UCSD-AML1 (cell line): Measurements from ENCODE around the gene NBEAL1.
"Not testable (repeated sequence)": the region's sequence is repeated elsewhere in the genome, so short reads cannot be mapped to it uniquely, and the experiment has no call there.

ENCODE experiments used
- DNase-seq: peaks from one replicate; lab custom pipeline; 2025; ENCODE audit not compliant: unreplicated experiment; lab: John Stamatoyannopoulos, UW

NBEAL1 gene

DNA sequence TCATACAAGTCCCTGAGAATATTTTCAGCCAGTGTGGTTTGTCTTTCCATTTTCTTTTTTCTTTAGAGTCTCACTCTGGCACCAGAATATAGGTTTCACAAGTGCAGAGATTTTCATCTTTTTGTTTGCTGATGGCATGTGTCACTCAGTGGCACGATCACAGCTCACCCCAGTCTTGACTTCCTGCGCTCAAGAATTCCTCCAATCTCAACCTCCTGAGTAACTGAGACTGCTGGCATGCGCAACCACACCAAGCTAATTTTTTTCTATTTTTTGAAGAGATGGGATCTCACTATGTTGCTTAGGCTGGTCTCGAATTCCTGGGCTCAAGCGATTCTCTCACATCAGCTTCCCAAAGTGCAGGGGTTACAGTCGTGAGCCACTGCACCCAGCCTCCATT lies 23.9 kb downstream of the NBEAL1 start:
- no peak for DNase-seq

DNA sequence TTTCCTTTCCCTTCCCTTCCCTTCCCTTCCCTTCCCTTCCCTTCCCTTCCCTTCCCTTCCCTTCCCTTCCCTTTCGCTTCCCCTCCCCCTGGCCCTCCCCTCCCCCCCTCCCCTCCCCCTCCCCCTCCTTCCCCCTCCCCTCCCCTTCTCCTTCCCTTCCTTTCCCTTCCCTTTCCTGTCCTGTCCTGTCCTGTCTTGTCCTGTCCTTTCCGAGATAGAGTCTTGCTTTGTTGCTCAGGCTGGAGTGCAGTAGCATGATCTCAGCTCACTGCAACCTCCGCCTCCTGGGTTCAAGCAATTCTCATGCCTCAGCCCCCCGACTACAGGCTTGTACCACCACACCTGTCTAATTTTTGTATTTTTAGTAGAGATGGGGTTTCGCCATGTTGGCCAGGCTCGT lies 24.5 kb downstream of the NBEAL1 start:
- DNase-seq, result not testable (repeated sequence)

- no peak for DNase-seq
These were observed 26.4 kb downstream of the NBEAL1 start for GRCh38 chr2:203040966-203041521.

DNA sequence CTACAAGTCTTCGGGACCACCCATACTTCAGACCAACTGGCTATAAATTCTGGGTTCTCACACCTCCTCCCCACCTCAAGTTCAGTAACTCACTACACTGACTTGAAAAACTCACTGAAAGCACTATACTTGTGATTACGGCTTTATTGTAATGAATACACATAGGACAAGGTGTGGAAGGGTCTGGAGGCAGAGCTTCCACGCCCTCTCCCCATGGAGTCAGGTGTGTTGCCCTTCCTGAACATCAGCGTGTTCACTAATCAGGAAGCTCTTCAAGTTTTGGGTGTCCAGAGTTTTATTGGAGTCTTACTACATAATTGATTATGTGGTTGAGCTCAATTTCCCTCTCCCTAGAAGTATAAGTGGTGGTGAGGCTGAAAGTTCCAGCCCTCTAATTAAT lies 27.5 kb downstream of the NBEAL1 start:
- no peak for DNase-seq

- no peak for DNase-seq
These were observed 28.6 kb downstream of the NBEAL1 start for GRCh38 chr2:203043226-203043625.

DNA sequence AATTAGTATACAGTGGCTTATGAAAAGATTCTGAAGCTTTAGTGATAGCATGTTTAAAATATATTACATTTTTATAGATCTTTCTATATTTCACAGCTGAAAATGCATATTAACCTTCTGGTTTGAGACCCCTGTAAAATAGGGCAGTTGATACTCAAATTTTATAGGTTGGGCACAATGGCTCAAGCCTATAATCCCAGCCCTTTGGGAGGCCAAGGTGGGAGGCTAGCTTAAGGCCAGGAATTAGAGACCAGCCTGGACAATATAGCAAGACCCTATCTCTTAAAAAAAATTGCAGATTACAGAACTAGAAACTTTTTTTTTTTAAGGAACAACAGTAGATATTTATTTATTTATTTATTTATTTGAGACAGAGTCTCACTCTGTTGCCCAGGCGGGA lies 31.2 kb downstream of the NBEAL1 start:
- DNase-seq, result no peak

DNA sequence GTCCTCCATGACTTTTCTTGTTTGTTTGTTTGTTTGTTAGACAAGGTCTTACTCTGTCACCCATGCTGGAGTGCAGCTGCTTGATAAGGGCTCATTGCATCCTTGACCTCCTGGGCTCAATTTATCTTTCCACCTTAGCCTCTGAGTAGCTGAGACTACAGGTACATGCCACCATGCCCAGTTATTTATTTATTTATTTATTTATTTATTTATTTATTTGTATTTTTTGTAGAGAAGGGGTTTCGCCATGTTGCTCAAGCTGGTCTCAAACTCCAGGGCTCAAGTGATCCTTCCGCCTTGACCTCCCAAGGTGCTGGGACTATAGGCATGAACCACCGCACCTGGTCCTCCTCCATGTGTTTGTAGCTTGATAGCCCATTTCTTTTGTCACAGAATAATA lies 37.9 kb downstream of the NBEAL1 start:
- no peak for DNase-seq

GRCh38 chr2:203059567-203060240 lies 45.0 kb downstream of the NBEAL1 start:
- no peak for DNase-seq

- no peak for DNase-seq
These were observed 46.7 kb downstream of the NBEAL1 start for GRCh38 chr2:203061346-203061745.

DNA sequence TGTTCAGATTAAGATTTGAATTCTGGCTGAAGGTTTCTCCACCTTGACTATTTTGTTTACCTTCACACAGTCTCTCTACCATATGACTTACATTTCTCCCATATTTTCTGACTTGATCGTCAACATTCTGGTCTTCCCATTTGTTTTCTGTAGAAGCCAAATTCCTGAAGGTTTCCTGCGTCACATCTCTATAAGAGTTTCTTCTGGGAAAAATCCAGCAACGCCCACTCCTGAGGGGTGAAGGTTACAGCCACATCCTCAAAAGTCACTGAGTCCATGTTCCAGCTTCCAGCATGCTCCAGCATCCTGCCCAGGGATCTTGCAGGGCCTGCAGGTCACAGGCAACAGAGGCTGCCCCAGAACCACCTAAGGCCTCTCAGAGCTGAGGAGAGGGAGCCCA lies 47.5 kb downstream of the NBEAL1 start:
- DNase-seq, result no peak

- DNase-seq, result not testable (repeated sequence)
These were observed 51.9 kb downstream of the NBEAL1 start for GRCh38 chr2:203066519-203067091.

DNA sequence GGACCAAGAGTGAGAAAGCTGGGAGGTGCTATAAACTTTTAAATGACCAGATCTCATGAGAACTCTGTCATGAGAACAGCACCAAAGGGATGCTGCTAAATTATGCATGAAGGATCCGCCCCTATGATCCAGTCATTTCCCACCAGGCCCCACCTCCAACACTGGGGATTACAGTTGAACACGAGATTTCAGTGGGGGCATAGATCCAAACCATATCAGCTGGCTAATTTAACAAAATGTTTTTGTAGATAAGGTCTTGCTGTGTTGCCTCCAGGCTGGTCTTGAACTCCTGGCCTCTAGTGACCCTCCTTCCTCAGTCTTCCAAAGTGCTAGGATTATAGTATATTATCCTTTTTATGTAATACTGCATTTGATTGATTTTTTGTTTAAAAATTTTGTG lies 56.0 kb downstream of the NBEAL1 start:
- no peak for DNase-seq

- no peak for DNase-seq
These were observed 56.5 kb downstream of the NBEAL1 start for GRCh38 chr2:203071148-203071547.

DNA sequence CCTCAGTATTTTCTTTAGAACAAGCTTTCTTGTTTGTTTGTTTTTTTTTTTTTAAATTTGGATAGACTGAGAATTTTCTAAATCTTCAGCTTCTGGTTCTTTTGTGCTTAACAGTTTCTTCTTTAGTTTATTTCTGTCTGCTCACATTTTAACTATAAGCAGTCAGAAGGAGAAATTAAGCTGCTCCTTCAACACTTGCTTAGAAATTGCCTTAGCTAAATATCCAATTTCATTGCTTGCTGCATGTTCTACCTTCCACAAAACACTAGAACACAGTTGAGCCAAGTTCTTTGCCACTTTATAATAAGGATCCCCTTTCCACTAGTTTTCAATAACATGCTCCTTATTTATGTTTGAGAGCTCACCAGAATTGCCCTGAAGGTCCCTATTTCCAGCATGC lies 57.7 kb downstream of the NBEAL1 start:
- DNase-seq, result no peak

- no peak for DNase-seq
These were observed 62.8 kb downstream of the NBEAL1 start for GRCh38 chr2:203077451-203077850.

- no peak for DNase-seq
These were observed 65.9 kb downstream of the NBEAL1 start for GRCh38 chr2:203080447-203081045.

GRCh38 chr2:203083328-203083727 lies 68.7 kb downstream of the NBEAL1 start:
- DNase-seq, result no peak

DNA sequence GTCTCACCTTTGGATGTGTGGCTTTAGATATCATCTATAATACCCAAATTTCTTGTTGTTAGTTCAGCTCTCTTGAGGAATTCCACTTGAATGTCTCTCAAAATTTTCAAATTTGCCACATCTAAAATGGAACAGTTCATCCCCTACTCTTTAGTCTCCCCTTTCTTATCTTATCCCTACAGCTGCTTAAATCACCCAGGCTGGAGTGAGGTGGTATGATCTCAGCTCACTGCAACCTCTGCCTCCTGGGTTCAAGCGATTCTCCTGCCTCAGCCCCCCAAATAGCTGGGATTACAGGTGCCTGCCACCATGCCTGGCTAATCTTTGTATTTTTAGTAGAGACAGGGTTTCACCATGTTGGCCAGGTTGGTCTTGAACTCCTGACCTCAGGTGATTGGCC lies 71.7 kb downstream of the NBEAL1 start:
- DNase-seq, result not testable (repeated sequence)

DNA sequence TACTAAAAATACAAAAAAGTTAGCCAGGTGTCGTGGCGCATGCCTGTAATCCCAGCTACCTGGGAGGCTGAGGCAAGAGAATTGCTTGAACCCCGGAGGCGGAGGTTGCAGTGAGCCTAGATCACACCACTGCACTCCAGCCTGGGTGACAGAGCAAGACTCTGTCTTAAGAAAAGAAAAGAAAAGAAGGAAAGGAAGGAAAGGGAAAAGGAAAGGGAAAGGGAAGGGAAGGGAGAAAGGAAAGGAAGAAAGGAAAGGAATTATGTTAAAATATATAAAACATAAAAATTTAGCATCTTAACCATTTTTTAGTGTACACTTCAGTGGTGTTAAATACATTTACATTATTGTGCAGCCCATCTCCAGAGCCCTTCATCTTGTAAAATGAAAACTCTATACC lies 76.0 kb downstream of the NBEAL1 start:
- DNase-seq, result not testable (repeated sequence)

DNA sequence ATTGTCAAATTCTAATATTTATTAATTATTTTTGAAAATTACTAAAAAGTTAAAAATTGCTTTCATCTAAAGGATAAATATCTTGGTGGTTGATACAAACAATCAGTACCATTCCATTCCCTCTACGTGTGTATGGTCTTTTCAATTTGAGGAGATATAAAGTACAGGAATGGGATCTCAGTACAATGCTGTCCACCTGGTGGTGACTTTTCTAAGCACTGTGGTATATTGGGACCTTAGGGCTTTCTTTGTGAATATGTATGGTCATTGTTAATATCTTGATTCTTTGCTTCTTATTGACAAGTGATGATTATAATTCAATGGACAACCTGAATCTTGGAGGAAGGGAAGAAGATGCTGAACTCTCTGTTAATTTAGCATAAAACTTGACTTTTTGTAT lies 83.1 kb downstream of the NBEAL1 start:
- DNase-seq, result no peak

GRCh38 chr2:203102357-203102756 lies 87.7 kb downstream of the NBEAL1 start:
- DNase-seq, result not testable (repeated sequence)

GRCh38 chr2:203104273-203104672 lies 89.6 kb downstream of the NBEAL1 start:
- no peak for DNase-seq
